H1 (cell line): Measurements from ENCODE around the gene FBXW8. TPM values are rescaled to one million over a fixed set of nuclear protein-coding genes. Genes with fewer than 3 reads are reported as not detected.

Experiments used
- CTCF ChIA-PET: fragments of 300-600 bp; sonication (Branson Sonifier 250); formaldehyde crosslinking; loops from one replicate; lab custom pipeline; 2021; ENCODE audit not compliant: partially characterized antibody; lab: Charles Lee
- POLR2A ChIA-PET: fragments of 300-600 bp; sonication (Branson Sonifier 250); formaldehyde crosslinking; loops from one replicate; lab custom pipeline; 2021; ENCODE audit warnings: inconsistent platforms; ENCODE audit not compliant: partially characterized antibody; lab: Charles Lee
- DNase-seq, 2 experiments: peaks; one replicate each; pipeline versions ENCODE4 v3.0.0 to v3.0.0-alpha.2; 2010 to 2022; ENCODE audit warnings: low spot score in 2 of 2, low read depth in 1 of 2, mixed read lengths in 1 of 2
- FAIRE-seq: peaks from 2 replicates; lab custom pipeline; 2011; peaks lifted over from hg19 to GRCh38; lab: Jason Lieb, UNC
- H2AFZ ChIP-seq: 2 replicates; pipeline ENCODE4 v1.8.1; 2012; ENCODE audit warnings: low read length, inconsistent platforms
- H2AK5ac ChIP-seq: 2 replicates; pipeline ENCODE4 v1.6.1; 2013; ENCODE audit warnings: low read depth, low read length
- H2BK120ac ChIP-seq: replicated peaks from 2 replicates; pipeline ENCODE3; 2013; ENCODE audit warnings: low read depth, low read length, inconsistent platforms
- H2BK12ac ChIP-seq: 2 replicates; pipeline ENCODE4 v1.6.1; 2013; ENCODE audit warnings: low read depth, low read length
- H2BK15ac ChIP-seq: 2 replicates; pipeline ENCODE4 v1.6.1; 2013; ENCODE audit warnings: low read length
- H2BK20ac ChIP-seq: 2 replicates; pipeline ENCODE4 v1.6.1; 2013; ENCODE audit warnings: low read length
- H2BK5ac ChIP-seq: 2 replicates; pipeline ENCODE4 v1.6.1; 2013; ENCODE audit warnings: low read depth, low read length
- H3K14ac ChIP-seq: 2 replicates; pipeline ENCODE4 v1.6.1; 2013; ENCODE audit warnings: inconsistent platforms; ENCODE audit not compliant: insufficient read length
- H3K18ac ChIP-seq: 2 replicates; pipeline ENCODE4 v1.6.1; 2013; ENCODE audit warnings: low read length; ENCODE audit errors: extremely low read depth
- H3K23ac ChIP-seq: 2 replicates; pipeline ENCODE4 v1.6.1; 2013; ENCODE audit warnings: inconsistent platforms; ENCODE audit not compliant: insufficient read length
- H3K23me2 ChIP-seq: 2 replicates; pipeline ENCODE4 v1.6.1; 2013; ENCODE audit warnings: low read depth, low read length
- H3K27ac ChIP-seq: 2 replicates; pipeline ENCODE4 v1.6.1; 2011; ENCODE audit warnings: low read depth, low read length, inconsistent platforms
- H3K27me3 ChIP-seq, 4 experiments: replicated peaks in 1 of 4; 1 replicate in 1 of 4; 2 replicates in 3 of 4; pipeline versions ENCODE4 v1.6.1 to v1.8.1; 2011 to 2013; ENCODE audit warnings: low read length in 3 of 4, mild to moderate bottlenecking in 3 of 4, inconsistent platforms in 2 of 4, mixed read lengths in 2 of 4, moderate library complexity in 1 of 4; ENCODE audit not compliant: control insufficient read depth in 3 of 4, insufficient read depth in 3 of 4; ENCODE audit errors: extremely low read depth in 1 of 4
- H3K36me3 ChIP-seq, 4 experiments: 2 replicates each; pipeline versions ENCODE4 v1.6.1 to v1.8.1; 2011 to 2013; ENCODE audit warnings: mild to moderate bottlenecking in 4 of 4, low read length in 3 of 4, moderate library complexity in 2 of 4, control low read depth in 1 of 4, inconsistent platforms in 1 of 4; ENCODE audit not compliant: insufficient read depth in 4 of 4, control insufficient read depth in 2 of 4
- H3K4ac ChIP-seq: replicated peaks from 2 replicates; pipeline ENCODE3; 2013; ENCODE audit warnings: low read length, low read depth, mixed read lengths, inconsistent platforms; ENCODE audit not compliant: insufficient read length
- H3K4me1 ChIP-seq, 4 experiments: replicated peaks in 1 of 4; 1 replicate in 1 of 4; 2 replicates in 3 of 4; pipeline versions ENCODE4 v1.6.1 to v1.8.1; 2011 to 2013; ENCODE audit warnings: low read length in 3 of 4, inconsistent platforms in 2 of 4, mixed read lengths in 1 of 4; ENCODE audit not compliant: insufficient read depth in 4 of 4, control insufficient read depth in 3 of 4
- H3K4me2 ChIP-seq, 2 experiments: 2 replicates each; pipeline versions ENCODE4 v1.6.1 to v1.8.1; 2011 to 2013; ENCODE audit warnings: low read depth in 2 of 2, low read length in 2 of 2, control low read depth in 1 of 2, inconsistent platforms in 1 of 2, mild to moderate bottlenecking in 1 of 2; ENCODE audit not compliant: insufficient read depth in 1 of 2
- H3K4me3 ChIP-seq, 4 experiments: fragments of 200-600, 300-600 bp in 1 of 4; sonication (generic), shearing (Covaris generic), sonication (Bioruptor Twin) in 1 of 4; 2 replicates each; pipeline versions ENCODE4 v1.5.1 to v1.8.1; 2011 to 2016; ENCODE audit warnings: low read length in 4 of 4, low read depth in 3 of 4, control low read depth in 2 of 4, inconsistent platforms in 2 of 4, mild to moderate bottlenecking in 2 of 4, mixed read lengths in 1 of 4, moderate library complexity in 1 of 4; ENCODE audit not compliant: insufficient read depth in 2 of 4; ENCODE audit errors: extremely low read depth in 1 of 4
- H3K56ac ChIP-seq: replicated peaks from 2 replicates; pipeline ENCODE3; 2013; ENCODE audit warnings: low read depth, mild to moderate bottlenecking, mixed read lengths, low read length, inconsistent platforms; ENCODE audit not compliant: insufficient read length
- H3K79me1 ChIP-seq: 2 replicates; pipeline ENCODE4 v1.6.1; 2013; ENCODE audit warnings: low read depth, low read length, control low read depth
- H3K79me2 ChIP-seq, 2 experiments: 2 replicates each; pipeline versions ENCODE4 v1.6.1 to v1.8.1; 2012 to 2013; ENCODE audit warnings: low read length in 2 of 2, mild to moderate bottlenecking in 2 of 2, inconsistent platforms in 1 of 2; ENCODE audit not compliant: insufficient read depth in 2 of 2, control insufficient read depth in 1 of 2
- H3K9ac ChIP-seq, 4 experiments: replicated peaks in 1 of 4; 1 replicate in 1 of 4; 2 replicates in 3 of 4; pipeline versions ENCODE4 v1.6.1 to v1.8.1; 2011 to 2013; ENCODE audit warnings: low read depth in 3 of 4, low read length in 3 of 4, control low read depth in 2 of 4, mild to moderate bottlenecking in 2 of 4, moderate library complexity in 2 of 4, inconsistent platforms in 1 of 4; ENCODE audit errors: extremely low read depth in 1 of 4
- H3K9me3 ChIP-seq, 2 experiments: 2 replicates each; pipeline versions ENCODE4 v1.6.1 to v1.8.1; 2012 to 2013; ENCODE audit warnings: mild to moderate bottlenecking in 2 of 2, moderate library complexity in 2 of 2, control low read depth in 1 of 2, inconsistent platforms in 1 of 2, low read depth in 1 of 2, low read length in 1 of 2, mixed read lengths in 1 of 2; ENCODE audit not compliant: insufficient read depth in 2 of 2
- H4K20me1 ChIP-seq, 2 experiments: replicated peaks in 1 of 2; 2 replicates each; pipeline versions ENCODE3 to v1.8.1; 2011 to 2013; ENCODE audit warnings: inconsistent platforms in 2 of 2, low read length in 2 of 2, mild to moderate bottlenecking in 1 of 2; ENCODE audit not compliant: insufficient read depth in 2 of 2, control insufficient read depth in 1 of 2
- H4K5ac ChIP-seq: 2 replicates; pipeline ENCODE4 v1.6.1; 2013; ENCODE audit warnings: low read length, low read depth, mixed read lengths, inconsistent platforms; ENCODE audit not compliant: insufficient read length
- H4K8ac ChIP-seq: 2 replicates; pipeline ENCODE4 v1.8.0; 2013; ENCODE audit warnings: mild to moderate bottlenecking, moderate library complexity, low read length, inconsistent platforms; ENCODE audit not compliant: insufficient read depth; ENCODE audit errors: extremely low read depth
- H4K91ac ChIP-seq: replicated peaks from 2 replicates; pipeline ENCODE3; 2013; ENCODE audit warnings: low read length, mixed read lengths, inconsistent platforms; ENCODE audit not compliant: insufficient read length
- EP300 ChIP-seq, 2 experiments: IDR thresholded peaks; 1 replicate in 1 of 2; 2 replicates in 1 of 2; pipeline ENCODE4 v1.6.1; 2011 to 2012; ENCODE audit warnings: low read depth in 2 of 2, low read length in 2 of 2, mild to moderate bottlenecking in 2 of 2, borderline replicate concordance in 1 of 2, inconsistent platforms in 1 of 2, moderate library complexity in 1 of 2
- NANOG ChIP-seq: IDR thresholded peaks from 2 replicates; pipeline ENCODE4 v1.6.1; 2011; ENCODE audit warnings: low read length, low read depth, mild to moderate bottlenecking, inconsistent platforms; ENCODE audit not compliant: insufficient read depth, poor library complexity, severe bottlenecking
- RNF2 ChIP-seq: fragments of 200-900, 300-1000 bp; sonication (generic); IDR thresholded peaks from 2 replicates; pipeline ENCODE4 v1.7.1; 2016; ENCODE audit warnings: borderline replicate concordance, low read depth, mild to moderate bottlenecking, antibody characterized with exemption, low read length; ENCODE audit not compliant: poor library complexity, severe bottlenecking; ENCODE audit errors: missing control alignments
- TAF7 ChIP-seq: optimal IDR thresholded peaks from 2 replicates; pipeline ENCODE3; 2011; ENCODE audit warnings: low read depth, mild to moderate bottlenecking, inconsistent platforms, low read length, moderate library complexity, borderline replicate concordance
- TEAD4 ChIP-seq: IDR thresholded peaks from 2 replicates; pipeline ENCODE4 v1.6.1; 2012; ENCODE audit warnings: low read depth, low read length, inconsistent platforms, mixed read lengths
- WGBS, 2 experiments: shearing (Covaris generic) in 1 of 2; methylation state at CpG; one replicate each; pipeline versions ENCODE4 v1.1.6 to v1.1.7; 2013 to 2015; ENCODE audit warnings: low lambda C conversion rate in 2 of 2, mixed read lengths in 2 of 2, inconsistent platforms in 1 of 2, low coverage in 1 of 2, missing lambda C conversion rate in 1 of 2; ENCODE audit not compliant: insufficient replicate concordance in 2 of 2, insufficient coverage in 1 of 2, insufficient read length in 1 of 2; ENCODE audit errors: extremely low coverage in 1 of 2, missing lambda C conversion rate in 1 of 2; 5-methylcytosine and 5-hydroxymethylcytosine counted together
- polyA plus RNA-seq, 7 experiments: library from polyadenylated mRNA; depleted of rRNA in 3 of 7; stranded (reverse) in 5 of 7; unstranded in 2 of 7; fragments of >200 nt in 5 of 7; fragments of 200-250 nt in 2 of 7; gene quantifications; 1 replicate in 5 of 7; 2 replicates in 1 of 7; 4 replicates in 1 of 7; pipeline versions ENCODE4 v1.2.1 to v1.2.3, GENCODE V29; 2011 to 2013; ENCODE audit warnings: missing spikeins in 2 of 7, mixed read lengths in 2 of 7
- total RNA-seq: library from RNA; stranded (reverse); fragmentation: NEBNext Ultra II Directional; extraction: Animal tissue kit (Norgen Biotek cat#: 25700); gene quantifications from 2 replicates; pipeline ENCODE4 v1.2.1, GENCODE V29; 2021
- TF ChIP-seq, protein P1 (sequence below): IDR thresholded peaks from 2 replicates; pipeline ENCODE4 v1.6.1; 2011; ENCODE audit warnings: low read depth, mild to moderate bottlenecking, low read length; ENCODE audit not compliant: insufficient read depth
- TF ChIP-seq, protein P2 (sequence below): IDR thresholded peaks from 2 replicates; pipeline ENCODE4 v1.6.1; 2011; ENCODE audit warnings: low read length, improper control_type of control experiment
- TF ChIP-seq, protein P3 (sequence below): IDR thresholded peaks from 2 replicates; pipeline ENCODE4 v1.6.1; 2012; ENCODE audit warnings: inconsistent platforms

FBXW8 gene
- total and polyA plus RNA-seq, 2 of the 8 experiments (the other 6 are each of a cell fraction or from before 2014, with no cell fraction given): 15.8 to 16.0 TPM

DNA sequence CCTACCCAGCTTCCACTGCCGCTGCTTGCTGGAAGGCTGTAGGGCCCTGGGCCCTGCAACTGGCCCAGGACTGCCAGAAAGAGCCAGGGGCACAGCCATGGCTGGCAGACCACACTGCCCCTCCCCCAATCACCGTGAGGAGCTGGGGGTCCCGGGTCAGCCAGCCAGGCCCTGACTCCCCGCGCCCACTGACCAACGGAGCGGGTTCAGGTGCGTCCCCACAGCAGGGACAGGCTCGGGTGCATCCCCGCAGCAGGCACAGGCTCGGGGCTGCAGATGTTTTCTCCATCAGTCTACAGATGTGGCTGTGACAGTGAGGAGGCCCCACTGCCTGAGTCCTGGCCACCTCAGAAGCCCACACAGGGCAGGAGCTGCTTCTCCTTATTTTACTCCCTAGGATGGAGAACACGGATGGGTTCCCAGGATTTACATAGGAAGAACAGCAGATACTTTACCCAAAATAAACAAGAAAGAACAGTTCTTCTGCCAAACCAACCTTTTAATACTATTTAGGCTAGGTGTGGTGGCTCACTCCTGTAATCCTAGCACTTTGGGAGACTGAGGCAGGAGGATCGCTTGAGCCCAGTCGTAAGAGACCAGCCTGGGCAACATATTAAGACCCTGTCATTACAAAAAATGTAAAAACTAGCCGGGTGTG lies 127.4 kb downstream of the FBXW8 start:
- WGBS, 2 experiments: 87% methylated on average over 15 of the region's 15 CpGs; no CpG with 5 or more reads in 1 of the 2 experiments
- TF ChIP-seq NANOG (no peak), TEAD4 (no peak), EP300 (IDR thresholded peaks at IDR 0.05; ENCODE audit: borderline replicate concordance in 1 of 2, low read depth in 2 of 2, low read length in 2 of 2) (no peak), TAF7 (no peak), RNF2 (no peak)
- TF ChIP-seq, protein P1, sequence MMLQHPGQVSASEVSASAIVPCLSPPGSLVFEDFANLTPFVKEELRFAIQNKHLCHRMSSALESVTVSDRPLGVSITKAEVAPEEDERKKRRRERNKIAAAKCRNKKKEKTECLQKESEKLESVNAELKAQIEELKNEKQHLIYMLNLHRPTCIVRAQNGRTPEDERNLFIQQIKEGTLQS: no peak
- TF ChIP-seq, protein P2, sequence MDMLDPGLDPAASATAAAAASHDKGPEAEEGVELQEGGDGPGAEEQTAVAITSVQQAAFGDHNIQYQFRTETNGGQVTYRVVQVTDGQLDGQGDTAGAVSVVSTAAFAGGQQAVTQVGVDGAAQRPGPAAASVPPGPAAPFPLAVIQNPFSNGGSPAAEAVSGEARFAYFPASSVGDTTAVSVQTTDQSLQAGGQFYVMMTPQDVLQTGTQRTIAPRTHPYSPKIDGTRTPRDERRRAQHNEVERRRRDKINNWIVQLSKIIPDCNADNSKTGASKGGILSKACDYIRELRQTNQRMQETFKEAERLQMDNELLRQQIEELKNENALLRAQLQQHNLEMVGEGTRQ: no peak
- TF ChIP-seq, protein P3, sequence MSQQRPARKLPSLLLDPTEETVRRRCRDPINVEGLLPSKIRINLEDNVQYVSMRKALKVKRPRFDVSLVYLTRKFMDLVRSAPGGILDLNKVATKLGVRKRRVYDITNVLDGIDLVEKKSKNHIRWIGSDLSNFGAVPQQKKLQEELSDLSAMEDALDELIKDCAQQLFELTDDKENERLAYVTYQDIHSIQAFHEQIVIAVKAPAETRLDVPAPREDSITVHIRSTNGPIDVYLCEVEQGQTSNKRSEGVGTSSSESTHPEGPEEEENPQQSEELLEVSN: no peak

More for the DNA sequence above, 127.4 kb downstream of the FBXW8 start:
- H3K9me3 ChIP-seq: no peaks in the 10 kb centered on the region
- no peaks in the 10 kb centered on the region for H3K79me2 ChIP-seq
- no peak overlapping the region for H2AFZ ChIP-seq
- H4K8ac ChIP-seq: no peak overlapping the region
- no peak overlapping the region for H2AK5ac ChIP-seq
- DNase-seq (no peak), FAIRE-seq (no peak)
- H3K14ac ChIP-seq: no peak overlapping the region
- H4K5ac ChIP-seq: no peak overlapping the region
- no peaks in the 10 kb centered on the region for H3K23me2 ChIP-seq
- no peak overlapping the region; the same call in 1 of the 2 replicates for H3K18ac ChIP-seq
- ChIA-PET POLR2A (interaction anchor here (1.0 to 1.4 kb wide), 4 partner anchors 10 to 68 kb away, joined by 3 to 4 read pairs (median 3); no protein-coding TSS in a partner anchor), CTCF (interaction anchor here (0.6 to 2.5 kb wide), 10 partner anchors 10 to 82 kb away, joined by 3 to 11 read pairs (median 5); no protein-coding TSS in a partner anchor)
- H3K27ac ChIP-seq: no peak overlapping the region
- H3K56ac ChIP-seq: no peak overlapping the region
- H2BK12ac ChIP-seq: 0 out of 2 replicates have a peak overlapping the region, but pooled peaks have one; percentile 3
- H4K91ac ChIP-seq: no peak overlapping the region
- no peak overlapping the region for H3K9ac ChIP-seq
- no peaks in the 10 kb centered on the region for H4K20me1 ChIP-seq
- peaks cover 1 to 5% (median 4%) of the 10 kb centered on the region in 4 experiments; a peak in 6 of 7 replicates for H3K4me1 ChIP-seq
- H2BK20ac ChIP-seq: no peak overlapping the region
- no peaks in the 10 kb centered on the region for H3K27me3 ChIP-seq
- H3K79me1 ChIP-seq: no peaks in the 10 kb centered on the region
- H3K4me3 ChIP-seq: no peak overlapping the region
- H3K23ac ChIP-seq: no peak overlapping the region
- no peak overlapping the region for H2BK15ac ChIP-seq
- H2BK5ac ChIP-seq: no peak overlapping the region
- H3K36me3 ChIP-seq: no peaks in the 10 kb centered on the region
- no peak overlapping the region for H3K4ac ChIP-seq
- H2BK120ac ChIP-seq: no peak overlapping the region
- no peak overlapping the region for H3K4me2 ChIP-seq
